DND-41 (cell line): Measurements from ENCODE around the gene PSMF1.

Source experiments
- ATAC-seq: fragments of 200-7000 bp; cut with Tn5 transposase; 3 replicates; pipeline ENCODE4 v1.9.1; 2021; ENCODE audit warnings: low read depth; ENCODE audit not compliant: insufficient read depth
- DNase-seq: peaks from one replicate; pipeline ENCODE4 v3.0.0-alpha.2; 2020
- H2AFZ ChIP-seq: 2 replicates; pipeline ENCODE4 v1.6.0; 2012; ENCODE audit warnings: low read depth, low read length
- H3K27ac ChIP-seq: 2 replicates; pipeline ENCODE4 v1.5.1; 2012; ENCODE audit warnings: low read length, inconsistent platforms
- H3K27me3 ChIP-seq: fragments of 200-600 bp; sonication (generic); 2 replicates; pipeline ENCODE4 v1.6.0; 2012; ENCODE audit warnings: low read length, mild to moderate bottlenecking, inconsistent platforms; ENCODE audit not compliant: insufficient read depth, poor library complexity
- H3K36me3 ChIP-seq: 2 replicates; pipeline ENCODE4 v1.5.1; 2012; ENCODE audit warnings: low read length, inconsistent platforms; ENCODE audit not compliant: insufficient read depth
- H3K4me1 ChIP-seq: 2 replicates; pipeline ENCODE4 v1.5.1; 2012; ENCODE audit warnings: mild to moderate bottlenecking, low read length; ENCODE audit not compliant: insufficient read depth
- H3K4me2 ChIP-seq: 2 replicates; pipeline ENCODE4 v1.6.0; 2012; ENCODE audit warnings: mild to moderate bottlenecking, moderate library complexity, low read length, inconsistent platforms; ENCODE audit not compliant: insufficient read depth
- H3K4me3 ChIP-seq, 2 experiments: fragments of 200-600 bp in 1 of 2; shearing (Covaris generic) in 1 of 2; 2 replicates each; pipeline ENCODE4 v1.5.1; 2012 to 2016; ENCODE audit warnings: inconsistent platforms in 2 of 2, low read length in 2 of 2, mild to moderate bottlenecking in 2 of 2, low read depth in 1 of 2, moderate library complexity in 1 of 2
- H3K79me2 ChIP-seq: 2 replicates; pipeline ENCODE4 v1.6.0; 2012; ENCODE audit warnings: low read length, inconsistent platforms; ENCODE audit not compliant: insufficient read depth
- H3K9ac ChIP-seq: 2 replicates; pipeline ENCODE4 v1.6.0; 2012; ENCODE audit warnings: low read depth, mild to moderate bottlenecking, inconsistent platforms, low read length, moderate library complexity
- H3K9me3 ChIP-seq: 2 replicates; pipeline ENCODE4 v1.5.1; 2012; ENCODE audit warnings: low read length, moderate library complexity, mild to moderate bottlenecking, inconsistent platforms; ENCODE audit not compliant: insufficient read depth, severe bottlenecking
- H4K20me1 ChIP-seq: 2 replicates; pipeline ENCODE4 v1.6.0; 2012; ENCODE audit warnings: low read length; ENCODE audit not compliant: insufficient read depth
- EZH2 ChIP-seq: IDR thresholded peaks from 3 replicates; pipeline ENCODE4 v1.6.1; 2012; ENCODE audit warnings: borderline replicate concordance, low read depth, mild to moderate bottlenecking, moderate library complexity, low read length, inconsistent platforms; ENCODE audit not compliant: severe bottlenecking
- TF ChIP-seq, protein P1 (sequence below): IDR thresholded peaks from 2 replicates; pipeline ENCODE4 v1.5.1; 2012; ENCODE audit warnings: borderline replicate concordance, low read length, moderate library complexity, mild to moderate bottlenecking; ENCODE audit not compliant: poor library complexity, severe bottlenecking; ENCODE audit errors: extremely low read depth

PSMF1 gene

DNA sequence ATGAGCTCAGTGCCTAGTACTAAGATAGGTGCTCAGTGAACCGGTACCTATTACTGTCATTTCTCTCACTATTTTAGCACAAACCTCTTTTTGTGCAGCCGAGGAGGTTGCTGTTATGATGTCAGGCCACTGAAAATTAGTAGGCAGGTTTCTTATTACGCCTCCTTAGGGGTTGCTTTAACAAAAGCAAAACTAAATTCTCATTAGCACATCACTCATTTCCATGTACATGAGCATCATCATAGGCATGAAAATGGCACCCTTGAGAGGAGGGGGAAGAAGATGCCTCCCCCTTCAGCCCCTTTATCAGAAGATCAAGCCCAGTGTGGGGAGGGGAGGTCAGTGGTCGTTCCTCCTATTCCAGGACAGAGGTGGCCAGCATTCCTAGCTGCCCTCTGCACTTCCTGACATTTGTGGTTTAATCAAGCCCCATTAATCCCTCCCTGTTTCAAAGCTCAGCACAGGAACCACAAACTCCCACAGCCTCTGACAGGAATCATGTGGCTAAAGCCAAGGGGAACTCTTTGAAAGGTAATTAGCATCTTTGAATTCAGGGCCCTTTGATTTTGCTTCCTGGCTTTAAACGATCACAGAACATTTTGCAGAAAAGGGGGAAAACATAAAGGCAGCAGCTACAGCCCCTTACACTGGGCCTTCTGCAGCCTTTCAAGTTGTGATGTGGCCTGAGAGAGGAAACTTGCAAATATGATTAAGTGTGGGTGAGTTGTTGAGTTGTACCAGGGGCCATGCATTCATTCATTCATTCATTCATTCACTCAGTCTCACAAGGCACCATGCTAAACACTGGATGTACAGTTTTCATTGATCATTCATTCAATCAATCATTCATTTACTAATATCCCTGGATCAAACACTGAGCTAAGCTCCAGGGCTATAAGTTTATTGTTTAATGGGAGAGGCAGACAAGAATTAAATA, 31.9 kb upstream of the PSMF1 start:
- H3K4me1 ChIP-seq = no peaks in the 10 kb centered on the region
- no peak overlapping the region for H3K27ac ChIP-seq
- no peak for ATAC-seq
- H3K9ac ChIP-seq = no peak overlapping the region
- no peaks in the 10 kb centered on the region for H3K36me3 ChIP-seq
- peaks cover 14% of the 10 kb centered on the region for H3K9me3 ChIP-seq
- H2AFZ ChIP-seq = no peak overlapping the region
- DNase-seq = no peak
- no peak overlapping the region for H3K4me2 ChIP-seq
- TF ChIP-seq, protein P1, sequence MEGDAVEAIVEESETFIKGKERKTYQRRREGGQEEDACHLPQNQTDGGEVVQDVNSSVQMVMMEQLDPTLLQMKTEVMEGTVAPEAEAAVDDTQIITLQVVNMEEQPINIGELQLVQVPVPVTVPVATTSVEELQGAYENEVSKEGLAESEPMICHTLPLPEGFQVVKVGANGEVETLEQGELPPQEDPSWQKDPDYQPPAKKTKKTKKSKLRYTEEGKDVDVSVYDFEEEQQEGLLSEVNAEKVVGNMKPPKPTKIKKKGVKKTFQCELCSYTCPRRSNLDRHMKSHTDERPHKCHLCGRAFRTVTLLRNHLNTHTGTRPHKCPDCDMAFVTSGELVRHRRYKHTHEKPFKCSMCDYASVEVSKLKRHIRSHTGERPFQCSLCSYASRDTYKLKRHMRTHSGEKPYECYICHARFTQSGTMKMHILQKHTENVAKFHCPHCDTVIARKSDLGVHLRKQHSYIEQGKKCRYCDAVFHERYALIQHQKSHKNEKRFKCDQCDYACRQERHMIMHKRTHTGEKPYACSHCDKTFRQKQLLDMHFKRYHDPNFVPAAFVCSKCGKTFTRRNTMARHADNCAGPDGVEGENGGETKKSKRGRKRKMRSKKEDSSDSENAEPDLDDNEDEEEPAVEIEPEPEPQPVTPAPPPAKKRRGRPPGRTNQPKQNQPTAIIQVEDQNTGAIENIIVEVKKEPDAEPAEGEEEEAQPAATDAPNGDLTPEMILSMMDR = no peak
- no peak for TF ChIP-seq EZH2
- no peaks in the 10 kb centered on the region for H3K79me2 ChIP-seq
- no peak overlapping the region for H3K4me3 ChIP-seq
- H3K27me3 ChIP-seq = no peaks in the 10 kb centered on the region
- no peaks in the 10 kb centered on the region for H4K20me1 ChIP-seq

GRCh38 chr20:1087311-1087905, 31.0 kb upstream of the PSMF1 start:
- H3K27me3 ChIP-seq = no peaks in the 10 kb centered on the region
- no peaks in the 10 kb centered on the region for H3K36me3 ChIP-seq
- no peak overlapping the region for H3K27ac ChIP-seq
- no peak overlapping the region for H2AFZ ChIP-seq
- no peaks in the 10 kb centered on the region for H4K20me1 ChIP-seq
- DNase-seq (no peak), ATAC-seq (peak; percentile 70)
- no peak overlapping the region for H3K4me2 ChIP-seq
- no peaks in the 10 kb centered on the region for H3K4me1 ChIP-seq
- peaks cover 20% of the 10 kb centered on the region for H3K9me3 ChIP-seq
- TF ChIP-seq EZH2 = no peak
- TF ChIP-seq, protein P1 = no peak
- H3K79me2 ChIP-seq = no peaks in the 10 kb centered on the region
- H3K9ac ChIP-seq = no peak overlapping the region
- H3K4me3 ChIP-seq = no peak overlapping the region

DNA sequence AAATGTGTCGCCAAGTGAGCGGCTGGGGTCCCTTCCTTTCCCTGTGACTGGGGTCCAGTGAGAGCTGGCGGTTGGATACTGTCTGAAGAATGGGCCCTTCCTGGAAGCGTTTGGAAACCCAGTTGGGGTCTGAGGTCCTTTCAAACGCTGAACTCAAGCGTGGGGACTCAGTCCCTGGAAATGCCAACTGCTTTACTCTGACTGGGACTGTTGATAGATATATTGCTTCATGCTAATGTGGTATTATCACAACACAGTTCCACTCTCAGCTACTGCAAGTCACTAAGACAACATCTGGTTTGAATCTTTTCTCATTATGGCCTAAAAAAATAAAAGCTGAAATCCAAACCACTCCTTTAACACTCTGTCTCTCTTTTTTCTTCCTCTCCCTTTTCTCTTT, 23.7 kb upstream of the PSMF1 start:
- no peak overlapping the region for H3K27ac ChIP-seq
- H3K36me3 ChIP-seq = no peaks in the 10 kb centered on the region
- H3K9ac ChIP-seq = no peak overlapping the region
- H2AFZ ChIP-seq = no peak overlapping the region
- no peak for TF ChIP-seq EZH2
- H3K27me3 ChIP-seq = no peaks in the 10 kb centered on the region
- H4K20me1 ChIP-seq = no peaks in the 10 kb centered on the region
- ATAC-seq (no peak), DNase-seq (no peak)
- H3K9me3 ChIP-seq = peaks cover 15% of the 10 kb centered on the region
- no peak overlapping the region for H3K4me3 ChIP-seq
- no peak overlapping the region for H3K4me2 ChIP-seq
- no peaks in the 10 kb centered on the region for H3K79me2 ChIP-seq
- H3K4me1 ChIP-seq = no peaks in the 10 kb centered on the region

DNA sequence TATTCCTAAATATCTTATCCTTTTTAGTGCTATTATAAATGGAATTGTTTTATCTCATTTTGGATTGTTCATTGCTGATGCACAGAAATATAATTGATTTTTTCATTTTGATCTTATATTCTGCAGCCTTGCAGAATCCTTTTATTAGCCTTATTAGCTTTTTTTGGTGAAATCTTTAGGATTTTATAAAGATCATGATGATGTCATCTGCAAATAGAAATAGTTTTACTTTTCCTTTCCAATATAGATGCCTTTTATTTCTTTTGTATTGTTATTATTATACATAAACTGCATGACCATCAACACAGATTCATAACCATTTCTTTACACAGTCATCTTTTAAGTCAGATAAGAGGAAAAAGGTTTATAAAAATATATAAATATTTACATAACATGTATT, 16.9 kb upstream of the PSMF1 start:
- H3K4me1 ChIP-seq = no peaks in the 10 kb centered on the region
- no peak for DNase-seq
- TF ChIP-seq, protein P1 = no peak
- TF ChIP-seq EZH2 = no peak
- ATAC-seq = no peak
- peaks cover 5% of the 10 kb centered on the region; the same call in 1 of the 2 replicates for H4K20me1 ChIP-seq
- H3K9me3 ChIP-seq = peaks cover 3% of the 10 kb centered on the region
- H3K27ac ChIP-seq = no peak overlapping the region
- H3K79me2 ChIP-seq = no peaks in the 10 kb centered on the region
- H2AFZ ChIP-seq = no peak overlapping the region
- H3K27me3 ChIP-seq = no peaks in the 10 kb centered on the region
- H3K4me3 ChIP-seq = no peak overlapping the region
- no peak overlapping the region for H3K9ac ChIP-seq
- no peaks in the 10 kb centered on the region for H3K36me3 ChIP-seq
- no peak overlapping the region for H3K4me2 ChIP-seq
